ENCODE results near the gene CDK5RAP2.

GRCh38 chr9:120449566-120449965 lies 130.4 kb downstream of the CDK5RAP2 start:
- TF ChIP-seq CTCF (IDR thresholded peaks at IDR 0.05): no peak
- no peak for TF ChIP-seq EP300 (IDR thresholded peaks at IDR 0.05)
